Liver (tissue), 9 donors: ENCODE data around the gene DOK3. TPM values are rescaled to one million over a fixed set of nuclear protein-coding genes. Genes with fewer than 3 reads are reported as not detected.

ENCODE experiments used
- DNase-seq: peaks from one replicate; pipeline ENCODE4 v3.0.0-alpha.2; 2017; ENCODE audit warnings: low spot score
- H3K27ac ChIP-seq, 2 donors: one replicate each; pipeline ENCODE4 v1.7.0; 2013; ENCODE audit warnings: inconsistent platforms in 2 of 2, low read length in 2 of 2, control low read depth in 1 of 2, low read depth in 1 of 2, mild to moderate bottlenecking in 1 of 2
- H3K27me3 ChIP-seq, 4 donors: one replicate each; pipeline versions ENCODE4 v1.6.1 to v1.7.0; 2013; ENCODE audit warnings: low read length in 3 of 4, inconsistent platforms in 1 of 4, mild to moderate bottlenecking in 1 of 4, moderate library complexity in 1 of 4; ENCODE audit not compliant: control insufficient read depth in 4 of 4, insufficient read depth in 4 of 4
- H3K36me3 ChIP-seq, 4 donors: one replicate each; pipeline versions ENCODE4 v1.6.1 to v1.7.0; 2013; ENCODE audit warnings: low read length in 3 of 4, mild to moderate bottlenecking in 3 of 4, low read depth in 1 of 4, moderate library complexity in 1 of 4; ENCODE audit not compliant: control insufficient read depth in 4 of 4, insufficient read depth in 3 of 4
- H3K4me1 ChIP-seq, 4 donors: one replicate each; pipeline versions ENCODE4 v1.6.1 to v1.7.0; 2013; ENCODE audit warnings: low read length in 3 of 4, mild to moderate bottlenecking in 3 of 4, moderate library complexity in 1 of 4; ENCODE audit not compliant: control insufficient read depth in 4 of 4, insufficient read depth in 4 of 4
- H3K4me3 ChIP-seq, 3 donors: one replicate each; pipeline versions ENCODE4 v1.6.1 to v1.7.0; 2013; ENCODE audit warnings: low read length in 3 of 3, control low read depth in 1 of 3, low read depth in 1 of 3, mild to moderate bottlenecking in 1 of 3
- H3K9ac ChIP-seq, 2 donors: one replicate each; pipeline ENCODE4 v1.7.0; 2013; ENCODE audit warnings: low read length in 2 of 2, mild to moderate bottlenecking in 2 of 2, moderate library complexity in 2 of 2, control low read depth in 1 of 2, low read depth in 1 of 2
- H3K9me3 ChIP-seq, 4 donors: one replicate each; pipeline versions ENCODE4 v1.6.1 to v1.7.0; 2013; ENCODE audit warnings: low read length in 3 of 4; ENCODE audit not compliant: control insufficient read depth in 4 of 4
- FOXA1 ChIP-seq: IDR thresholded peaks from 2 replicates; pipeline ENCODE4 v1.6.1; 2016; ENCODE audit warnings: antibody characterized with exemption
- FOXA2 ChIP-seq: IDR thresholded peaks from 2 replicates; pipeline ENCODE4 v1.6.1; 2016; ENCODE audit warnings: antibody characterized with exemption
- HNF4A ChIP-seq, 2 donors: conservative IDR thresholded peaks; 2 replicates each; pipeline ENCODE4 v1.6.1; 2016; ENCODE audit warnings: antibody characterized with exemption in 2 of 2, mild to moderate bottlenecking in 2 of 2
- HNF4G ChIP-seq: IDR thresholded peaks from 2 replicates; pipeline ENCODE4 v1.6.1; 2016; ENCODE audit warnings: antibody characterized with exemption
- JUND ChIP-seq, 2 donors: IDR thresholded peaks; 2 replicates each; pipeline ENCODE4 v1.6.1; 2016; ENCODE audit warnings: antibody characterized with exemption in 2 of 2
- NR2F2 ChIP-seq: IDR thresholded peaks from 2 replicates; pipeline ENCODE4 v1.6.1; 2016; ENCODE audit warnings: antibody characterized with exemption
- RAD21 ChIP-seq, 2 donors: IDR thresholded peaks; 2 replicates each; pipeline ENCODE4 v1.6.1; 2016; ENCODE audit warnings: antibody characterized with exemption in 2 of 2, mild to moderate bottlenecking in 2 of 2
- RXRA ChIP-seq, 2 donors: IDR thresholded peaks; 2 replicates each; pipeline ENCODE4 v1.6.1; 2017 to 2018; ENCODE audit warnings: antibody characterized with exemption in 2 of 2, mild to moderate bottlenecking in 1 of 2
- SP1 ChIP-seq: IDR thresholded peaks from 2 replicates; pipeline ENCODE4 v1.6.1; 2018; ENCODE audit warnings: antibody characterized with exemption, mild to moderate bottlenecking
- TAF1 ChIP-seq: conservative IDR thresholded peaks from 2 replicates; pipeline ENCODE4 v1.6.1; 2016; ENCODE audit warnings: antibody characterized with exemption, mild to moderate bottlenecking
- YY1 ChIP-seq: IDR thresholded peaks from 2 replicates; pipeline ENCODE4 v1.6.1; 2016; ENCODE audit warnings: antibody characterized with exemption, mild to moderate bottlenecking
- WGBS: extraction: QIAGEN DNeasy Blood & Tissue Kit; methylation state at CpG from one replicate; pipeline ENCODE4 v1.1.7; 2013; 5-methylcytosine and 5-hydroxymethylcytosine counted together
- polyA plus RNA-seq, 2 donors: library from polyadenylated mRNA; stranded (reverse) in 1 of 2; unstranded in 1 of 2; fragments of 200-250 nt in 1 of 2; fragments of >200 nt in 1 of 2; fragmentation: Nextera tagmentation in 1 of 2; extraction: Ambion mirVana in 1 of 2; gene quantifications; one replicate each; pipeline versions ENCODE4 v1.2.1 to v1.2.3, GENCODE V29; 2013 to 2015
- total RNA-seq, 2 donors: library from RNA; depleted of rRNA; stranded (reverse); fragments of >200 nt; gene quantifications; one replicate each; pipeline ENCODE4 v1.2.3, GENCODE V29; 2014
- TF ChIP-seq, protein P1 (sequence below): IDR thresholded peaks from 2 replicates; pipeline ENCODE4 v1.6.1; 2016; ENCODE audit warnings: antibody characterized with exemption
- TF ChIP-seq, protein P2 (sequence below): fragments of 150-350 bp; IDR thresholded peaks from 2 replicates; pipeline ENCODE4 v1.5.1; 2017; ENCODE audit warnings: improper control_type of control experiment, low read depth, low read length; ENCODE audit not compliant: missing input control
- TF ChIP-seq, protein P3 (sequence below): IDR thresholded peaks from 2 replicates; pipeline ENCODE4 v1.6.1; 2016; ENCODE audit warnings: antibody characterized with exemption
- donor health status: healthy.
- donor health status: healthy.
- donor health status: healthy.
- donor health status: healthy.
- donor health status: healthy.

DOK3 gene
- total and polyA plus RNA-seq, 4 donors = 1.7 to 19.2 (median 6.6) TPM

GRCh38 chr5:177471610-177472356, 37.8 kb downstream of the DOK3 start:
- Histone ChIP-seq H3K27me3 (no peaks in the 10 kb centered on the region), H3K9me3 (no peaks in the 10 kb centered on the region), H3K4me1 (peaks cover 0 to 6% (median 3%) of the 10 kb centered on the region in 4 donors), H3K36me3 (no peaks in the 10 kb centered on the region), H3K27ac (no peak overlapping the region), H3K4me3 (no peak overlapping the region), H3K9ac (no peak overlapping the region)
- WGBS = 87% methylated on average over 14 of the region's 14 CpGs
- DNase-seq = no peak
- TF ChIP-seq SP1 (no peak), TAF1 (no peak), HNF4G (no peak), HNF4A (conservative IDR thresholded peaks at IDR 0.05) (no peak), FOXA1 (no peak), RXRA (IDR thresholded peaks at IDR 0.05) (no peak)
- TF ChIP-seq, protein P1, sequence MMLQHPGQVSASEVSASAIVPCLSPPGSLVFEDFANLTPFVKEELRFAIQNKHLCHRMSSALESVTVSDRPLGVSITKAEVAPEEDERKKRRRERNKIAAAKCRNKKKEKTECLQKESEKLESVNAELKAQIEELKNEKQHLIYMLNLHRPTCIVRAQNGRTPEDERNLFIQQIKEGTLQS = no peak

- Histone ChIP-seq H3K9ac (no peak overlapping the region), H3K9me3 (no peaks in the 10 kb centered on the region), H3K4me3 (no peak overlapping the region), H3K27ac (no peak overlapping the region), H3K4me1 (peaks cover 0 to 6% (median 3%) of the 10 kb centered on the region in 4 donors), H3K36me3 (no peaks in the 10 kb centered on the region), H3K27me3 (no peaks in the 10 kb centered on the region)
- no peak for DNase-seq
- TF ChIP-seq RAD21 (IDR thresholded peaks at IDR 0.05) (no peak), SP1 (no peak), TAF1 (no peak), RXRA (IDR thresholded peaks at IDR 0.05) (no peak), NR2F2 (no peak), YY1 (no peak), JUND (IDR thresholded peaks at IDR 0.05) (no peak), FOXA2 (no peak), HNF4A (conservative IDR thresholded peaks at IDR 0.05) (no peak)
- TF ChIP-seq, protein P2, sequence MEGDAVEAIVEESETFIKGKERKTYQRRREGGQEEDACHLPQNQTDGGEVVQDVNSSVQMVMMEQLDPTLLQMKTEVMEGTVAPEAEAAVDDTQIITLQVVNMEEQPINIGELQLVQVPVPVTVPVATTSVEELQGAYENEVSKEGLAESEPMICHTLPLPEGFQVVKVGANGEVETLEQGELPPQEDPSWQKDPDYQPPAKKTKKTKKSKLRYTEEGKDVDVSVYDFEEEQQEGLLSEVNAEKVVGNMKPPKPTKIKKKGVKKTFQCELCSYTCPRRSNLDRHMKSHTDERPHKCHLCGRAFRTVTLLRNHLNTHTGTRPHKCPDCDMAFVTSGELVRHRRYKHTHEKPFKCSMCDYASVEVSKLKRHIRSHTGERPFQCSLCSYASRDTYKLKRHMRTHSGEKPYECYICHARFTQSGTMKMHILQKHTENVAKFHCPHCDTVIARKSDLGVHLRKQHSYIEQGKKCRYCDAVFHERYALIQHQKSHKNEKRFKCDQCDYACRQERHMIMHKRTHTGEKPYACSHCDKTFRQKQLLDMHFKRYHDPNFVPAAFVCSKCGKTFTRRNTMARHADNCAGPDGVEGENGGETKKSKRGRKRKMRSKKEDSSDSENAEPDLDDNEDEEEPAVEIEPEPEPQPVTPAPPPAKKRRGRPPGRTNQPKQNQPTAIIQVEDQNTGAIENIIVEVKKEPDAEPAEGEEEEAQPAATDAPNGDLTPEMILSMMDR = no peak
- TF ChIP-seq, protein P3, sequence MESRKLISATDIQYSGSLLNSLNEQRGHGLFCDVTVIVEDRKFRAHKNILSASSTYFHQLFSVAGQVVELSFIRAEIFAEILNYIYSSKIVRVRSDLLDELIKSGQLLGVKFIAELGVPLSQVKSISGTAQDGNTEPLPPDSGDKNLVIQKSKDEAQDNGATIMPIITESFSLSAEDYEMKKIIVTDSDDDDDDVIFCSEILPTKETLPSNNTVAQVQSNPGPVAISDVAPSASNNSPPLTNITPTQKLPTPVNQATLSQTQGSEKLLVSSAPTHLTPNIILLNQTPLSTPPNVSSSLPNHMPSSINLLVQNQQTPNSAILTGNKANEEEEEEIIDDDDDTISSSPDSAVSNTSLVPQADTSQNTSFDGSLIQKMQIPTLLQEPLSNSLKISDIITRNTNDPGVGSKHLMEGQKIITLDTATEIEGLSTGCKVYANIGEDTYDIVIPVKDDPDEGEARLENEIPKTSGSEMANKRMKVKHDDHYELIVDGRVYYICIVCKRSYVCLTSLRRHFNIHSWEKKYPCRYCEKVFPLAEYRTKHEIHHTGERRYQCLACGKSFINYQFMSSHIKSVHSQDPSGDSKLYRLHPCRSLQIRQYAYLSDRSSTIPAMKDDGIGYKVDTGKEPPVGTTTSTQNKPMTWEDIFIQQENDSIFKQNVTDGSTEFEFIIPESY = no peak
- 93% methylated on average over 10 of the region's 10 CpGs for WGBS
Measured at GRCh38 chr5:177470759-177471536, 38.7 kb downstream of the DOK3 start.
